NCI-H1105 treated with DMSO at 0.1 percent for 48 hours (cell line): ENCODE measurements around the gene PPP1R15B.
"Not testable (repeated sequence)": the region's sequence is repeated elsewhere in the genome, so short reads cannot be mapped to it uniquely, and the experiment has no call there.

Experiments
- DNase-seq: peaks from one replicate; lab custom pipeline; 2025; lab: John Stamatoyannopoulos, UW

PPP1R15B gene

DNA sequence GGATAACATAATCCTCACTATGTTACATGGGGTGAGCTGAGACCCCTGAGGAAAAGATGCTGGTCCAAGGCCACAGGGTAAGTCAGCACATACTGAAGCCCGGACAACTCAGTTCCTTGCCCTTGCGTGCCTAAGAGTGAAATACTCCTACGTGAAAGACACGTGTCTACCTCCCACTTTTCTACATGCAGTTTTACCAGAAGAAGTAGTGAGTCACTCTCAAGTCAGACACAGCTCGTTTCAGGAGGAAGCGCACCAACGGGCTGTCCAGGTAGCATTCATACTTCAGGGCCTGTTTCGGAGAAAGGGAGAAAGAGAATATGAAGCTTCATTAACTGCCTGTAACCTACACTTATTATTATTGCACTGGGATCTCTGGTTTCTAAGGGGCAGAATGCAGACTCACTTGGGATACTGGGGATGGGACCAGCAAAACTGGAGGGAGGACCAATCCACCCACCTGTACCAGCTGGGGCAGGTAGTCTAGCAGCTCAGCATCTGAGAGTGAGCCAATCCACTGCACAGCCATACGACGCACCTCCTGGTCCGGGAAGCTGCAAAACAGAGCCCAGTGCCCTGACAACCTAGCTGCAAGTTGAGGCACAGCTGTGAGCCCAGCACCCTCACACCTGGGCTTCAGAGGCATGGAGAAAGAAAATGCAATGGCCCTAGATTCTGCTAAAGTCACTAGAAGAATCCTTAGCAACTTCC is 32.4 kb upstream of the PPP1R15B start:
- no peak for DNase-seq

DNA sequence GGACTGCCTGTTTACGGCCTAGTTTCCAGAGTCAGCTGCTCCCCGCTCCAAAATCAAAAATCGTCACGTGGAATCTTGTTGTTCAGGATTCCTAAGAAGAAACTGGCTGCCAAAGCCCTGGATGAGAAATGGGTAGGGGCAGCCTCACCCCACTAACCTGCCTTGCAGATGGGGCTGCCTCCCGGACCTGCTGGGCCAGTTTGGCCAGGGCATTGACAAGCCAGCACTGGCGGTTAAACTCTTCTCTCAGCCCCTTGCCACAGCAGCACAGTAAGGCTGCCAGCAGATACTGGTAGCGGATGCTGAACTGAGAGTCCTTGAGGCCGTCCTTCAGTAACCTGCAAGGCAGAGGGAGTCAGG is 31.6 kb upstream of the PPP1R15B start:
- no peak for DNase-seq

DNA sequence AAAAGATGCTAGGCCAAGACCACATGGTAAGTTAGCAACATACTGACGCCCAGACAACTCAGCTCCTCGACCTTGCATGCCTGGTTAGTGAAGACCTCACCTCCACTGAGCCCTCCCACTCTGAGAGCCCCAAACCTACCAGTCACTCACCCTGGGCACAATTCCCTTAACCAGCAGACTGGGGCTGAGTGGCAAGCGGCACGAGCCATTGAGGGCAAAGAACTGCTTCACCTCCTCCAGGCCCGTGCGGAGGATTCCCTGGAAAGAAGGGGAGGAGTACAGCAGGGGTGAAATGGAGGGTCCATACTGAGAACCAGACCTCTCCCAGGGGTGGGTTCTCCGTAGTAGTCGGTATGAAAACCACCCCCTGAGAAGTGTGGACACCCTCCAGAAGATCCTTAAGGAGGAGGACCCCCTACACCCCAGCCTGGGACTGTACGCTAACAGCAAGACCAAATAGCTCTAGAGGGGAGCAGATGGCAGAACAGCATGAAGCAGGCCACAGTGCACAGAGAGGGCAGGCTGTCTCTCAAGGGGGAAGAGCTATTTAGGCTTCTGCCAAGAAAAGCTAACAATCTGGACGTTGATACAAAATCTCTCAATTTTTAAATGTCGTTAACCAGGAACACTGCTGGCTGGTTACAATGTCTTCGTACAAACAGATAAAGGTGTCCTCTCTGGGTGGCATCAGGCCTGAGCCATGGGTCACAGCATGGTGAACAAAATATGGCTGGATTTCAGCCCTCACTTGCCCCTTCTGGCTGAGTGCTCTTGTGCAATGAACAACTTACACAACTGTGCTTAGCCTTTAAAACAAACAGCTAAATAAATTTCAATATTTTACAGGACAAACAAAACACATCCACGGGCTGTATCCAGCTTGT is 31.0 kb upstream of the PPP1R15B start:
- no peak for DNase-seq

- no peak for DNase-seq
Observed at GRCh38 chr1:204441558-204441957, 29.9 kb upstream of the PPP1R15B start.

DNA sequence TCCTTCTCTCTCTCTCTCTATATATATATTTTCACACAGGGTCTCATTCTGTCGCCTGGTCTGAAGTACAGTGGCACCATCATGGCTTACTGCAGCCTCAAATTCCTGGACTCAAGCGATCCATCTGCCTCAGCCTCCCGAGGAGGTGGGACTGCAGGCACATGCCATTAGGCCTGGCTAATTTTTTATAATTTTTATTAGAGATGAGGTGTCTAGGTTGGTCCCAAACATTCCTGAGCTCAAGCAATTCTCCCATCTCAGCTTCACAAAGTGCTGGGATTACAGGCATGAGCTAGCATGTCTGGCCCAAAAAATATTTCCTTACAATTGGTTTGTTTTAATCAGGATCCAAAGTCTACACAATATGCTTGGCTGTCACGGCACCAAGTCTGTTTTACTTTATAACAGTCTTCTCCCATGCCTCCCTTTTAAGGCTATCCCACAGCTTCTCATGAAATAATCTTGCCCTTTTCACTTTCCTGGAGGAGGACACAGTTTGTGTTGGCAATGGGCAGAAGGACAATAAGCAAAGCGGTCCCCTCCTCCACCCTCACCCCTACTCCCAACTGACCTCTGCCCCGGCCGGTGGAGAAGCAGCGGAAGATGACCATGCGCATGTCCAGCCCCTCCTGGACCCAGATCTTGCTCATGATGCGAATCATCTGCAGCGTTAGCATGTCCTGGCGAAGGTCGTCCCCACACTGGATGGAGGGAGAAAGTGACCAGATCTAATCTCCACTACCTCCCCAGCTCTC is 28.2 kb upstream of the PPP1R15B start:
- no peak for DNase-seq

- DNase-seq = no peak
Observed at GRCh38 chr1:204438628-204439027, 27.0 kb upstream of the PPP1R15B start.

GRCh38 chr1:204437796-204438570 is 26.4 kb upstream of the PPP1R15B start:
- DNase-seq = no peak

DNA sequence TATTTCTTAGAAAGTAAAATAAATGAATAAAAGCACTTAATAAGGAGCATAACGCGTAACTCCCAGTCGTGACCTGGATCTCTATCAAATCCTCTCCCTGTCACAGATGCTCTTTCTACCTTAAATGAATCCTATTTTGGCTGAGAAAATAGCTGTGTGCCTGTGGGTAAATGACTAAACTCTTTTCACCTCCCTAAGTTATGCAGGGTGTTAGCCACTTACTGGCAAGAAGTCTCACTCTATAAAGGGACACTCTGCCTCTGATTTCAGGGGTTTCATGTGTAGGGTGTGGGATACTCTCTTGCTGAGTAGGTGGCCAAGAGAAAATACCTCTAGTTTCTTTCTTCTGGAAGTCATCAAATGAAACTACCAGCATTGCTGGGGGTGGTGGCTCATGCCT is 24.3 kb upstream of the PPP1R15B start:
- DNase-seq = no peak

- no peak for DNase-seq
Observed at GRCh38 chr1:204435381-204435831, 23.8 kb upstream of the PPP1R15B start.

GRCh38 chr1:204434116-204434755 is 22.6 kb upstream of the PPP1R15B start:
- DNase-seq = no peak

DNA sequence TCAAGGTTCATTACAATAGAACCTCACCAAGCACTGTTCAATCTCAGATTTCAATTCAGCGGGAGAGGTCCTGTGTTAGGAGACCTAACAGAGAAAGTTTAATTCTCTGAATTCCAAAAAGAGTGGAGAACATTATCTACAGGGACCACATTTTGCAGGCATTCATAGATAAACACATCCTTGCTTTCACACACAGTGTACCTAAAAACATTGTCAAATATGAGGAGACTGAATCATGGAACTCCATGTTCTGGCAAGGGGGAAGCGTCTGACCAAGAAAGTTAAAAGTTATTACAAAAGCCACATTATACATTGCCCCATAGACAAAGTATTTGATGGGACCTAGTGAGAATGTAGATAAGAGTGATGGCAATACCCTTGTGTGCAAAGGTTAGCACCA is 21.1 kb upstream of the PPP1R15B start:
- DNase-seq = no peak

DNA sequence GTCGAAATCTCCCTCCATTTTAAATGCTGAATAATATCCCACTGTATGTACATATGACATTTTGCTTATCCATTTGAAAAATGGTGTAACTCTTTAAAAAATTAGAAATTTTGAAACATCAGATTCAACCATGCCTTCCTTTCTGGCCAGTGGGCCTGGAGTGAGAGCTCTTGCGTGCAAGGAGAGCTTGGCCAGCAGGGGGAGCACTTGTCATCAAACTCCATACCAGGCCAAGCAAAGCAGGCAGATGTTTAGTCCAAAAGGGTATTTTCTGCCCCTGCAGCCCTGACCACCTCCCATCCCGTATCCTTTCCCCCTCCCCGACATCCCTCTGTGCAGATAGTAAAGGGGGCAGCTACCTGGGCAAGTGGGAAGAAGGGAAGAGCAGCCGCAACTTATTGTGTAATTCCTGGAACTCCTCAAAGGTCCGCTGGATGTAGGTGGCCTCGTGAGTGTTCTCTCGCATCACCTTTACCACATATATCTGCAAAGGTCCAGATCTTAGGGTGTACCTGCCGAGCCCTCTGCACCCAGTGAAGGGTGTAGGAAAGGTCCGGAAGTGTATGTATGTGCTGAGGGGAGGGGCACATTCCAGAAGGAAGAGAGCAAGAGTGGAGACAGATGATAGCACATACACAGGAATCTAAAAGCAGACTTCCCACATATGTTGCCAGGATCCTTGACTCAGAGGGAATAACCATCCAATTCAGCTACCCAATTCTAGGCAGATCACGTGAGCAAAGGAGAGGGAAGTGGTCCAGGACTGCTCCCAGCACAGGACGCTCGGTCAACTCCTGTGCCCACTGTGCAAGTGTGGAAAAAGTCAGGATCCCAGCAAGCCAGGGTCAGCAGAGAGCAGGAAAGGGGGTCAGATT is 19.9 kb upstream of the PPP1R15B start:
- peak; percentile 62 for DNase-seq

GRCh38 chr1:204429746-204430145 is 18.1 kb upstream of the PPP1R15B start:
- no peak for DNase-seq

- DNase-seq = no peak
Observed at GRCh38 chr1:204426971-204427701, 15.5 kb upstream of the PPP1R15B start.

DNA sequence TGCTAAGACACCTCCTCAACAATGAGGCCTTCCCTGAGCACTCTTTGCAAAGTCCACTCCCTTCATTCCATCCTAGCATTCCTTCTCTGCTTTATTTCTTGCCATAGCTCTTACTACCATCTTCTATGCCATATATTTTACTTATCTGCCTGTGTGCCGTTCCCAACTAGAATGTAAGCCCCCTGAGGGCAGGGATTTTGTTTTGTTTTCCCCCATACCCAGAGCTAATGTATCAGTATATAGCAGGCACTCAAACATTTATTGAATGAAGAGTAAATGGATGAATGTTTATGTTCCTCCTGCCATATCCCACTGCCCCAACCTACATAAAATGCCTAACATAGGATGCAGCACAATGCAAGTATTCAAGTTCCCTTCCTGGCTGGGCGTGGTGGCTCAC is 14.9 kb upstream of the PPP1R15B start:
- DNase-seq = no peak

DNA sequence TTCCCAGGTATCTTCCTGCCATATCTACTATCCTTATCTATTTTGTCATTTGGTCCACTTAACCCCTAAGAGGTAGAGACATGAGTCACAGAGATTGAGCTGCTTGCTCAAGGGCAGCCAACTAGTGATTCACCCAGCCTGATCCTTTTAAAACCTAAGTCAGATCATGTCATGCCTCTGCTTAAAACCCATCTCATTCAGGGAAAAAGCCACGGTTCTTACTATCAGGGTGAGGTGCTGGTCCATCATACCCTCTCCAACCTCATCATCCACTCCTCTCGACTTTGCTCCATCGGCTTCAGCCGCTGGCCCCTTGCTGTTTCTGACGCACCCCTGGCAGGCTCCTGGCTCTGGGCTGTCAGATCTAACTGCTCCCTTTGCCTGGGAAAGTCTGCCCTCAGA is 14.4 kb upstream of the PPP1R15B start:
- no peak for DNase-seq

- DNase-seq = no peak
Observed at GRCh38 chr1:204424621-204425020, 13.0 kb upstream of the PPP1R15B start.

GRCh38 chr1:204422061-204422705 is 10.6 kb upstream of the PPP1R15B start:
- DNase-seq = not testable (repeated sequence)

GRCh38 chr1:204421441-204421840 is 9.8 kb upstream of the PPP1R15B start:
- DNase-seq = no peak
